Measurements from ENCODE around the gene RNF13.
"Not testable (repeated sequence)": the region's sequence is repeated elsewhere in the genome, so short reads cannot be mapped to it uniquely, and the experiment has no call there.

The RNF13 gene

DNA sequence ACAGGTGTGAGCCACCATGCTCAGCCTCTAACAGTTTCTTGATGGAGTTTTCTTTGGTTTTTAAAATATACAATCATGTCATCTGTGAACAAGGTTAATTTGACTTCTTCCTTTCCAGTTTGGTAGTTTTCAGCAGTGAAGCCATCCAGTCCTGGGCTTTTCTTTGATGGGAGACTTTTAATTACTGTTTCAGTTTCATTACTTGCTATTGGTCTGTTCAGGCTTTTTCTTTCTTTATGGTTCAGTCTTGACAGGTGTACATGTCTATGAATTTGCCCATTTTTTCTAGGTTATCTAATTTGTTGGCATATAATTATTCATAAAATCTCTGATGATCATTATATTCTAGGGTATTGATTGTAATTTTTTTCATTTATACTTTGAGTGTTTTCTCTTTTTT lies 120.8 kb downstream of the RNF13 start (continued):
- TF ChIP-seq ZNF8 (CRISPR knock-in tag; IDR thresholded peaks at IDR 0.05) = no peak

DNA sequence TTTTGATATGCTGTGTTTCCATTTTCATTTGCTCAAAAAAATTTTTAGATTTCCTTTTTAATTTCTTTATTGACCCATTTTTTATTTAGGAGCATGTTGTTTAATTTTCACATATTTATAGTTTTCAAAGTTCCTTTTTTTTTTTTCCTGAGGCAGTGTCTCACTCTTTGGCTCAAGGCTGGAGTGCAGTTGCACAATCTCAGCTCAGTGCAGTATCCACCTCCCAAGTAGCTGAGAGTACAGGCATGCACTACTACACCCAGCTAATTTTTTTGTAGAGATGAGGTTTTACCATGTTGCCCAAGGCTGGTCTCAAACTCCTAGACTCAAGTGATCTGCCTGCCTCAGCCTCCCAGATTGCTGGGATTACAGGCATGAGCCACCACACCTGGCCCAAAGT lies 121.5 kb downstream of the RNF13 start:
- TF ChIP-seq, protein P1, sequence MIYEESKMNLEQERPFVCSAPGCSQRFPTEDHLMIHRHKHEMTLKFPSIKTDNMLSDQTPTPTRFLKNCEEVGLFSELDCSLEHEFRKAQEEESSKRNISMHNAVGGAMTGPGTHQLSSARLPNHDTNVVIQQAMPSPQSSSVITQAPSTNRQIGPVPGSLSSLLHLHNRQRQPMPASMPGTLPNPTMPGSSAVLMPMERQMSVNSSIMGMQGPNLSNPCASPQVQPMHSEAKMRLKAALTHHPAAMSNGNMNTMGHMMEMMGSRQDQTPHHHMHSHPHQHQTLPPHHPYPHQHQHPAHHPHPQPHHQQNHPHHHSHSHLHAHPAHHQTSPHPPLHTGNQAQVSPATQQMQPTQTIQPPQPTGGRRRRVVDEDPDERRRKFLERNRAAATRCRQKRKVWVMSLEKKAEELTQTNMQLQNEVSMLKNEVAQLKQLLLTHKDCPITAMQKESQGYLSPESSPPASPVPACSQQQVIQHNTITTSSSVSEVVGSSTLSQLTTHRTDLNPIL (CRISPR knock-in tag; IDR thresholded peaks at IDR 0.05; ENCODE audit: low read depth) = no peak
- TF ChIP-seq, protein P2, sequence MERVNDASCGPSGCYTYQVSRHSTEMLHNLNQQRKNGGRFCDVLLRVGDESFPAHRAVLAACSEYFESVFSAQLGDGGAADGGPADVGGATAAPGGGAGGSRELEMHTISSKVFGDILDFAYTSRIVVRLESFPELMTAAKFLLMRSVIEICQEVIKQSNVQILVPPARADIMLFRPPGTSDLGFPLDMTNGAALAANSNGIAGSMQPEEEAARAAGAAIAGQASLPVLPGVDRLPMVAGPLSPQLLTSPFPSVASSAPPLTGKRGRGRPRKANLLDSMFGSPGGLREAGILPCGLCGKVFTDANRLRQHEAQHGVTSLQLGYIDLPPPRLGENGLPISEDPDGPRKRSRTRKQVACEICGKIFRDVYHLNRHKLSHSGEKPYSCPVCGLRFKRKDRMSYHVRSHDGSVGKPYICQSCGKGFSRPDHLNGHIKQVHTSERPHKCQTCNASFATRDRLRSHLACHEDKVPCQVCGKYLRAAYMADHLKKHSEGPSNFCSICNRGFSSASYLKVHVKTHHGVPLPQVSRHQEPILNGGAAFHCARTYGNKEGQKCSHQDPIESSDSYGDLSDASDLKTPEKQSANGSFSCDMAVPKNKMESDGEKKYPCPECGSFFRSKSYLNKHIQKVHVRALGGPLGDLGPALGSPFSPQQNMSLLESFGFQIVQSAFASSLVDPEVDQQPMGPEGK (CRISPR knock-in tag; IDR thresholded peaks at IDR 0.05; ENCODE audit: borderline replicate concordance) = no peak
- no peak for TF ChIP-seq ZNF70 (CRISPR knock-in tag; IDR thresholded peaks at IDR 0.05)
- no peak for TF ChIP-seq ISL1 (CRISPR knock-in tag; IDR thresholded peaks at IDR 0.05)
- no peak for TF ChIP-seq BACH2 (CRISPR knock-in tag; IDR thresholded peaks at IDR 0.05; ENCODE audit: borderline replicate concordance)
- no peak for TF ChIP-seq OSR1 (CRISPR knock-in tag; IDR thresholded peaks at IDR 0.05)
- TF ChIP-seq, protein P3, sequence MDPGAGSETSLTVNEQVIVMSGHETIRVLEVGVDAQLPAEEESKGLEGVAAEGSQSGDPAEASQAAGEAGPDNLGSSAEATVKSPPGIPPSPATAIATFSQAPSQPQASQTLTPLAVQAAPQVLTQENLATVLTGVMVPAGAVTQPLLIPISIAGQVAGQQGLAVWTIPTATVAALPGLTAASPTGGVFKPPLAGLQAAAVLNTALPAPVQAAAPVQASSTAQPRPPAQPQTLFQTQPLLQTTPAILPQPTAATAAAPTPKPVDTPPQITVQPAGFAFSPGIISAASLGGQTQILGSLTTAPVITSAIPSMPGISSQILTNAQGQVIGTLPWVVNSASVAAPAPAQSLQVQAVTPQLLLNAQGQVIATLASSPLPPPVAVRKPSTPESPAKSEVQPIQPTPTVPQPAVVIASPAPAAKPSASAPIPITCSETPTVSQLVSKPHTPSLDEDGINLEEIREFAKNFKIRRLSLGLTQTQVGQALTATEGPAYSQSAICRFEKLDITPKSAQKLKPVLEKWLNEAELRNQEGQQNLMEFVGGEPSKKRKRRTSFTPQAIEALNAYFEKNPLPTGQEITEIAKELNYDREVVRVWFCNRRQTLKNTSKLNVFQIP (CRISPR knock-in tag; IDR thresholded peaks at IDR 0.05; ENCODE audit: borderline replicate concordance, low read depth) = no peak
- no peak for TF ChIP-seq ZFP3 (CRISPR knock-in tag; IDR thresholded peaks at IDR 0.05)
- no peak for TF ChIP-seq ZNF565 (CRISPR knock-in tag; conservative IDR thresholded peaks at IDR 0.05; ENCODE audit: low read depth)
- no peak for TF ChIP-seq SNAI2 (CRISPR knock-in tag; IDR thresholded peaks at IDR 0.05)
- TF ChIP-seq ZFP30 (CRISPR knock-in tag; IDR thresholded peaks at IDR 0.05) = no peak
- no peak for ATAC-seq

DNA sequence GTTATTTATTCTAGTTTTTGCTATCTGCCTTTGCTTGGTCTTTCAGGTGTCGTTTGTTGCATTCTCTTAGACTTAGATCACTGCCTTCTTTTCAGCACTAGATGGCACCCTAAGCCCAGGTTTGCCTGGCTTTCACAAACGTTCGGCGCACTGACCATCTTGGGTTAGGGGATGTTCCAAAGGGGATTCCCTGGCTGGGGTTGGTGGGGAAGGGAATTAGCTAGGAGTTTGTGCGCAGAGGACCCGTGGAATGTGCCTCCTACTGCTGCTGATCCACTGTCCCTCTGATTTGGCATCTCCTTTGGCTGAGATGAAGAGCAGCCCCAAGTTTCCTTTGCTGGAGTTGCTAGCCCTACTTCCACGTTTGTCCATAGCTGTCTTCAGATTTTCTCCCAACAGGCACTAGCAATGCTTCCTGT lies 123.8 kb downstream of the RNF13 start:
- peak; percentile 81 for ATAC-seq
- TF ChIP-seq GLIS3 (CRISPR knock-in tag; IDR thresholded peaks at IDR 0.05) (no peak), PPARA (CRISPR knock-in tag; IDR thresholded peaks at IDR 0.05; ENCODE audit: borderline replicate concordance) (no peak), SNAI2 (CRISPR knock-in tag; IDR thresholded peaks at IDR 0.05) (no peak)
- TF ChIP-seq, protein P1 (CRISPR knock-in tag; IDR thresholded peaks at IDR 0.05; ENCODE audit: low read depth) = no peak

DNA sequence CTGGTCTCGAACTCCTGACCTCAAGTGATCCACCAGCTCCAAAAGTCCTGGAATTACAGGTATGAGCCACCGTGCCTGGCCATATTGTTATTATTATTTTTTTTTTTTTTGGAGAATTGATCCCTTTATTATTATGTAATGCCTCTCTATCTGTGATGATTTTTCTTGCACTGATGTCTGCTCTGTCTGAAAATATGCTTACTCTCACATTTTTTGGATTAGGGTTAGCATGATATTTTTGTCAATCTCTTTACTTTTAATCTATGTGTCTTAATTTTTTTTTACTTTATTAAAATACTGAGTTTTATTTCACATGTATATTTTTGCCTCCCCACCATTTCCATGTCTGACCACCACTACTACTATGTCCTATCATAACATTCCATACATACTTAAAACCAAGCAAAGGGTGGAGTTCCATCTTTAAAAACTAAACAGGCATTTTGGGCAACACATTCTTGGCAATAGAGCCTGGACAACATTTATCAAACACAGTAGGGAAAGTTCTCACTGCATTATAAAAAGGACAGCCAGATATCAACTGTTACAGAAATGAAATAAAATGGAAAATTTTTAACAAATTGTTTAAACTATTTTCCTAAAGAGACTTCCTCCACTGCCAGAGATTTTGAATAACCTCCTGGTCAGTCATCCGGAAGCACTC lies 125.5 kb downstream of the RNF13 start:
- not testable (repeated sequence) for ATAC-seq

DNA sequence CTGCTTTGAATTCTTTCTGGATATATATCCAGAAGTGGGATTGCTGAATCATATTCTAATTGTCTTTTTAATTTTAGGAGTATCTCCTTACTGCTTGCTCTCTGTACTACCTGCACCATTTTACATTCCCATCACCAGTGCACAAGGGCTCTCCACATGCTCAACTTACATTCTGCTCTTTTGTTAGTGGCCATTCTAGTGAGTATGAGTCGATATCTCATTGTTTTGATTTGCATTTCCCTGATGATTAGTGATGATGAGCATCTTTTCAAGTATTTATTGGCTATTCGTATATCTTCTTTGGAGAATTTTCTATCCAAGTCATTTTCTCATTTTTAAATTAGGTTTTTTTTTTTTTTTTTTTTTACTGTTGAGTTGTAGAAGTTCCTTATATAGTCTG lies 128.2 kb downstream of the RNF13 start:
- ATAC-seq = no peak
- no peak for TF ChIP-seq ISL1 (CRISPR knock-in tag; IDR thresholded peaks at IDR 0.05)
- TF ChIP-seq RARB (CRISPR knock-in tag; IDR thresholded peaks at IDR 0.05) = no peak
- TF ChIP-seq CSDC2 (CRISPR knock-in tag; IDR thresholded peaks at IDR 0.05) = no peak
- TF ChIP-seq, protein P1 (CRISPR knock-in tag; IDR thresholded peaks at IDR 0.05; ENCODE audit: low read depth) = no peak
- no peak for TF ChIP-seq SNAI2 (CRISPR knock-in tag; IDR thresholded peaks at IDR 0.05)
- no peak for TF ChIP-seq BACH2 (CRISPR knock-in tag; IDR thresholded peaks at IDR 0.05; ENCODE audit: borderline replicate concordance)

DNA sequence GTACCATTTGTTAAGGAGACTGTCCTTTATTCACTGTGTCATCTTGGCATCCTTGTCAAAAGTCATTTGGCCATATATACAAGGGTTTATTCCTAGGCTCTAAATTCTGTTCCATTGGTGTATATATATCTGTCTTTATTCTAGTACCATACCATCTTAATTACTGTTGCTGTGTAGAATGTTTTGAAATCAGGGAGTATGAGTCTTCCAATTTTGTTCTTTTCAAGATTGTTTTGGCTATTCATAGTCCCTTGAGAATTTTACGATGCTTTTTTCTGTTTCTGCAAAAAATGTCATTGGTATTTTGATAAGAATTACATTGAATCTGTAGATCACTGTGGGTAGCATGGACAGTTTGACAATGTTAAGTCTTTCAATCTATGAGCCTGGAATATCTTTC lies 128.9 kb downstream of the RNF13 start:
- ATAC-seq = no peak
- TF ChIP-seq OSR1 (CRISPR knock-in tag; IDR thresholded peaks at IDR 0.05) (no peak), TOX (CRISPR knock-in tag; IDR thresholded peaks at IDR 0.05; ENCODE audit: borderline replicate concordance) (no peak), ZFP30 (CRISPR knock-in tag; IDR thresholded peaks at IDR 0.05) (no peak), ZC3H10 (CRISPR knock-in tag; IDR thresholded peaks at IDR 0.05) (no peak), ZNF565 (CRISPR knock-in tag; conservative IDR thresholded peaks at IDR 0.05; ENCODE audit: low read depth) (no peak)
- TF ChIP-seq, protein P3 (CRISPR knock-in tag; IDR thresholded peaks at IDR 0.05; ENCODE audit: borderline replicate concordance, low read depth) = no peak
- TF ChIP-seq, protein P4, sequence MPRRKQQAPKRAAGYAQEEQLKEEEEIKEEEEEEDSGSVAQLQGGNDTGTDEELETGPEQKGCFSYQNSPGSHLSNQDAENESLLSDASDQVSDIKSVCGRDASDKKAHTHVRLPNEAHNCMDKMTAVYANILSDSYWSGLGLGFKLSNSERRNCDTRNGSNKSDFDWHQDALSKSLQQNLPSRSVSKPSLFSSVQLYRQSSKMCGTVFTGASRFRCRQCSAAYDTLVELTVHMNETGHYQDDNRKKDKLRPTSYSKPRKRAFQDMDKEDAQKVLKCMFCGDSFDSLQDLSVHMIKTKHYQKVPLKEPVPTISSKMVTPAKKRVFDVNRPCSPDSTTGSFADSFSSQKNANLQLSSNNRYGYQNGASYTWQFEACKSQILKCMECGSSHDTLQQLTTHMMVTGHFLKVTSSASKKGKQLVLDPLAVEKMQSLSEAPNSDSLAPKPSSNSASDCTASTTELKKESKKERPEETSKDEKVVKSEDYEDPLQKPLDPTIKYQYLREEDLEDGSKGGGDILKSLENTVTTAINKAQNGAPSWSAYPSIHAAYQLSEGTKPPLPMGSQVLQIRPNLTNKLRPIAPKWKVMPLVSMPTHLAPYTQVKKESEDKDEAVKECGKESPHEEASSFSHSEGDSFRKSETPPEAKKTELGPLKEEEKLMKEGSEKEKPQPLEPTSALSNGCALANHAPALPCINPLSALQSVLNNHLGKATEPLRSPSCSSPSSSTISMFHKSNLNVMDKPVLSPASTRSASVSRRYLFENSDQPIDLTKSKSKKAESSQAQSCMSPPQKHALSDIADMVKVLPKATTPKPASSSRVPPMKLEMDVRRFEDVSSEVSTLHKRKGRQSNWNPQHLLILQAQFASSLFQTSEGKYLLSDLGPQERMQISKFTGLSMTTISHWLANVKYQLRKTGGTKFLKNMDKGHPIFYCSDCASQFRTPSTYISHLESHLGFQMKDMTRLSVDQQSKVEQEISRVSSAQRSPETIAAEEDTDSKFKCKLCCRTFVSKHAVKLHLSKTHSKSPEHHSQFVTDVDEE (CRISPR knock-in tag; IDR thresholded peaks at IDR 0.05) = no peak

Measured in SK-N-SH treated with all-trans-retinoic acid at 6 μM for 48 hours (cell line).